SK-N-MC (cell line): ENCODE measurements around the gene HMCN1.

ENCODE experiments used
- EZH2 ChIP-seq: fragments of 200-600 bp; sonication (generic); IDR thresholded peaks from one replicate; pipeline ENCODE4 v1.6.1; 2017; ENCODE audit warnings: antibody characterized with exemption
- FOXP2 ChIP-seq: optimal IDR thresholded peaks from 2 replicates; pipeline ENCODE3; 2011; ENCODE audit warnings: mild to moderate bottlenecking, moderate library complexity; ENCODE audit not compliant: insufficient read depth; ENCODE audit errors: extremely low read length, control extremely low read depth

DNA sequence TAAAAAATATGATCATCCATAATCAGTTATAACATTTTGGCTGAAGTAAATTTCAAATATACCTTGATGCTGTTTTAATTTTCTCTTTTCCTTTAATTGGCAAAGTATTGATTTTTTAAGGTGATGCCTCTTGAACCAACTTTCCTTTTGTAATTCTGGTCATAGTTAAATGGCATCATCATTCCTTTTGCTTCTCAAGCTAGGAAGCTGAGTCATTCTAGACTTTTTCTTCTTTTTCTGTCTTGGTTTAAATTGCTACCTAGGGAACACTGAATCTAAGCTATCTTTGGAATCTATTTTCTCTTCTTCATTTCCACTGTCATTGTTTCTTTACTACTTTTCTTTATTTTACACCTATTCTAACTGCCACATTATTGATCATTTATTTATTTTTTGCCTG, 162.7 kb downstream of the HMCN1 start:
- no peak for TF ChIP-seq EZH2
- TF ChIP-seq FOXP2: no peak
